Vagina (tissue), 2 donors: ENCODE data around the gene KRT16. TPM values are rescaled to one million over a fixed set of nuclear protein-coding genes. Genes with fewer than 3 reads are reported as not detected.
A peak's percentile ranks its signal among the peaks of the same experiment; 100 is the strongest.

Experiments
- DNase-seq, 2 donors: peaks; one replicate each; pipeline ENCODE4 v3.0.0-alpha.2; 2017; ENCODE audit errors: extremely low spot score in 2 of 2
- H3K27ac ChIP-seq: fragments of 200-600 bp; sonication (generic); one replicate; pipeline ENCODE4 v1.5.1; 2019
- H3K27me3 ChIP-seq: fragments of 200-600 bp; sonication (generic); one replicate; pipeline ENCODE4 v1.5.1; 2019
- H3K36me3 ChIP-seq, 2 donors: fragments of 200-600 bp; sonication (generic); one replicate each; pipeline ENCODE4 v1.5.1; 2017 to 2019
- H3K4me1 ChIP-seq: fragments of 200-600 bp; sonication (generic); one replicate; pipeline ENCODE4 v1.5.1; 2019
- H3K4me3 ChIP-seq, 2 donors: fragments of 200-600 bp; sonication (generic); 1 replicate in 1 of 2; 2 replicates in 1 of 2; pipeline ENCODE4 v1.5.1; 2016 to 2019
- H3K9me3 ChIP-seq: fragments of 200-600 bp; sonication (generic); one replicate; pipeline ENCODE4 v1.5.1; 2019
- POLR2A ChIP-seq, 2 donors: fragments of 450-650 bp; IDR thresholded peaks; one replicate each; pipeline ENCODE4 v1.6.1; 2017; ENCODE audit warnings: antibody characterized with exemption in 2 of 2, mild to moderate bottlenecking in 2 of 2, moderate library complexity in 2 of 2
- POLR2AphosphoS5 ChIP-seq, 2 donors: sonication (generic); formaldehyde crosslinking; IDR thresholded peaks; one replicate each; pipeline ENCODE4 v1.9.0; 2017; ENCODE audit warnings: antibody characterized with exemption in 2 of 2, mild to moderate bottlenecking in 2 of 2, low read depth in 1 of 2; ENCODE audit not compliant: insufficient read depth in 1 of 2
- intact Hi-C: fragments of 100-400 bp; cut with DNase I; formaldehyde crosslinking; loops from one replicate; pipeline ENCODE4 v1.15.1; 2023
- total RNA-seq: library from RNA; depleted of rRNA; stranded (reverse); fragments of >200 nt; gene quantifications from one replicate; pipeline ENCODE4 v1.2.3, GENCODE V29; 2016
- TF ChIP-seq, protein P1 (sequence below), 3 experiments: fragments of 450-650 bp in 2 of 3; fragments of 200-600 bp in 1 of 3; sonication (generic) in 1 of 3; IDR thresholded peaks; one replicate each; pipeline ENCODE4 v1.5.1; 2017 to 2019; ENCODE audit warnings: antibody characterized with exemption in 3 of 3, mild to moderate bottlenecking in 2 of 3, moderate library complexity in 2 of 3

KRT16 gene
- total RNA-seq, 1 donor from 2014 or later = 872 TPM

DNA sequence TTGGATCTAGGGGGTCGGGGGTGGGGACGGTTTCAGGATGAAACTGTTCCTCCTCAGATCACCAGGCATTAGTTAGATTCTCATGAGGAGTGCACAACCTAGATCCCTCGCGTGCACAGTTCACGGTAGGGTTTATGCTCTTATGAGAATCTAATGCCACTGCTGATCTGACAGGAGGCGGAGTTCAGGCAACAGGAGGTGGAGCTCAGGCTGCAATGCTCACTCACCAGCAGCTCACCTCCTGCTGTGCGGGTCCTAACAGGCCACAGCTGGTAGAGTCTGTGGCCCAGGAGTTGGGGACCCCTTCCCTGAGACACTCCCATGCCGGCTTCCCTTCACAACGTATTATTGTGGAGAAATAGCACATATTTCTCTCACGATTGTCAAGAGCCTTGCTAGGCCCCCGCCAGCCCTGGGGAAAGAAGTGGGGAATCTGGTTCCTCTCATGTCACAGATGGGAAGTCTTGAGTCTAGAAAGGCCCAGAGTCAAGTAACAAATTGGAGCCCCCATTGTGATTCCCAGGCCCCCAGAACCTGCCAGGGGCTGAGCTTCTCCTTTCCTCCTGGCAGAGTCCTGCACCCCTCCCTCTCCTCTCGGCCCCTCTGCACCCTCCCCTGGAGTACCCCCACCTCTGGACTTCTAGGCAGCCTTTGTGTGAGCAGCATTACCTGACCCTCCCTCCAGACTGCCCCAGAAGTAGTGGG, 19.8 kb downstream of the KRT16 start:
- TF ChIP-seq, protein P1, sequence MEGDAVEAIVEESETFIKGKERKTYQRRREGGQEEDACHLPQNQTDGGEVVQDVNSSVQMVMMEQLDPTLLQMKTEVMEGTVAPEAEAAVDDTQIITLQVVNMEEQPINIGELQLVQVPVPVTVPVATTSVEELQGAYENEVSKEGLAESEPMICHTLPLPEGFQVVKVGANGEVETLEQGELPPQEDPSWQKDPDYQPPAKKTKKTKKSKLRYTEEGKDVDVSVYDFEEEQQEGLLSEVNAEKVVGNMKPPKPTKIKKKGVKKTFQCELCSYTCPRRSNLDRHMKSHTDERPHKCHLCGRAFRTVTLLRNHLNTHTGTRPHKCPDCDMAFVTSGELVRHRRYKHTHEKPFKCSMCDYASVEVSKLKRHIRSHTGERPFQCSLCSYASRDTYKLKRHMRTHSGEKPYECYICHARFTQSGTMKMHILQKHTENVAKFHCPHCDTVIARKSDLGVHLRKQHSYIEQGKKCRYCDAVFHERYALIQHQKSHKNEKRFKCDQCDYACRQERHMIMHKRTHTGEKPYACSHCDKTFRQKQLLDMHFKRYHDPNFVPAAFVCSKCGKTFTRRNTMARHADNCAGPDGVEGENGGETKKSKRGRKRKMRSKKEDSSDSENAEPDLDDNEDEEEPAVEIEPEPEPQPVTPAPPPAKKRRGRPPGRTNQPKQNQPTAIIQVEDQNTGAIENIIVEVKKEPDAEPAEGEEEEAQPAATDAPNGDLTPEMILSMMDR (IDR thresholded peaks at IDR 0.05) = no peak
- TF ChIP-seq POLR2AphosphoS5 (IDR thresholded peaks at IDR 0.05; ENCODE audit: insufficient read depth in 1 of 2, low read depth in 1 of 2) (no peak), POLR2A (IDR thresholded peaks at IDR 0.05) (no peak)
- Histone ChIP-seq H3K27me3 (no peaks in the 10 kb centered on the region), H3K4me1 (peaks cover 5% of the 10 kb centered on the region), H3K4me3 (no peak overlapping the region), H3K36me3 (no peaks in the 10 kb centered on the region), H3K9me3 (no peaks in the 10 kb centered on the region), H3K27ac (no peak overlapping the region)
- intact Hi-C loops = no loop called here
- DNase-seq = no peak

DNA sequence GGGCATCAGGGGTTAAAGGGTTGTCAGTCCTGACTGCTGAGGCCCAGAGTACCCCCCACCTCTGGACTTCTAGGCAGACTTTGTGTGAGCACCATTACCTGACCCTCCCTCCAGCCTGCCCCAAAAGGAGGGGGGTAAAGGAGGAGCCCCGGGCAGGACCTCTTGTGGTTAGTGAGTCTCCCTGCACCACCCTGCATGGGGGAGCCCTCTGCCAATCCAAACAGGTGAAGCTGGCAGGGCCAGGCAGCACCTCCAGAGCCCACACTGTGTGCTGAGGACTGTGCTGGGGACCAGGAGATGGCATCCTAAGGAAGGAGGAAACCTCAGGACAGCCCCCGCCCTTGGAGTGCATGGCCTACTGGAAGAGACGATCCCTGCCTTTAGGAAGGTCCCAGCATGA, 23.3 kb downstream of the KRT16 start:
- Histone ChIP-seq H3K9me3 (no peaks in the 10 kb centered on the region), H3K4me3 (no peak overlapping the region), H3K4me1 (peaks cover 5% of the 10 kb centered on the region), H3K27me3 (no peaks in the 10 kb centered on the region), H3K36me3 (no peaks in the 10 kb centered on the region), H3K27ac (no peak overlapping the region)
- DNase-seq = peak in 1 of 2 donors; percentile 85
- intact Hi-C loops = no loop called here
- TF ChIP-seq POLR2A (IDR thresholded peaks at IDR 0.05) (no peak), POLR2AphosphoS5 (IDR thresholded peaks at IDR 0.05; ENCODE audit: insufficient read depth in 1 of 2, low read depth in 1 of 2) (no peak)
- TF ChIP-seq, protein P1 (IDR thresholded peaks at IDR 0.05) = no peak

DNA sequence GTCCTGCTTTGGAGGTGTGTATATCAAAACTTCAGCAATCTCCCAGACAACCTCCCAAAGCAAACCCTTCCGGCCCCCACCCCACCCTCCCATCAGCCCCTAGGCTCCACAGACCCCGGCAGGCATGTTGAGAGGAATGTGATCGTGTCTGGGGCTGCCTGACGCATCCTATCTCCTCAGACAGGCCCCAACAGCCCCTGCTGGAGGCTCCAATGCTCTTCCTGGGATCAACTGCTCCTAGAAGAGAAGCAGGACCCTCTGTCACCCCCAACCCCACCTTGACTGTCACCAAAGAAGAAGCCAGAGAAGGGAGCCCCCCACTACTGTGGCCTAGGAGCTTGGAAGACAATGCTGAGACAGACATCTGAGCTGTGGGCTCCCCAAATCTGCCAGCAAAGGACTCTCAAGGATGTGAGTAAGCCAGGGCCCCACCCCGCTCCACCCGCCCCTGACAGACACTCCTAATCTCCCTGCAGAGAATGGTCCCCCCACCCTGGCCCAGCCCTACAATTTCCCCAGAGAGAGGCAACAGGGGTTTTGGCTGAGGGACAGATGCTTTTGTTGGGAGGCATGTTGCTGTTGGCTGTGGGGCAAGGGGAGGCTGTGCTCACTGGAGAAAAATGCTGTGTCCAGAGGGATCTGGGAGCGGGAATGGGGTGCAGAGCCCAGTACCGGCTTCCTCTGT, 24.3 kb downstream of the KRT16 start:
- no peak for DNase-seq
- no peak overlapping the region for H3K4me3 ChIP-seq
- H3K27me3 ChIP-seq = no peaks in the 10 kb centered on the region
- TF ChIP-seq, protein P1 (IDR thresholded peaks at IDR 0.05) = no peak
- TF ChIP-seq POLR2AphosphoS5 (IDR thresholded peaks at IDR 0.05; ENCODE audit: insufficient read depth in 1 of 2, low read depth in 1 of 2) (no peak), POLR2A (IDR thresholded peaks at IDR 0.05) (no peak)
- intact Hi-C loops = no loop called here
- H3K9me3 ChIP-seq = no peaks in the 10 kb centered on the region
- no peak overlapping the region for H3K27ac ChIP-seq
- no peaks in the 10 kb centered on the region for H3K36me3 ChIP-seq
- H3K4me1 ChIP-seq = peaks cover 5% of the 10 kb centered on the region

DNA sequence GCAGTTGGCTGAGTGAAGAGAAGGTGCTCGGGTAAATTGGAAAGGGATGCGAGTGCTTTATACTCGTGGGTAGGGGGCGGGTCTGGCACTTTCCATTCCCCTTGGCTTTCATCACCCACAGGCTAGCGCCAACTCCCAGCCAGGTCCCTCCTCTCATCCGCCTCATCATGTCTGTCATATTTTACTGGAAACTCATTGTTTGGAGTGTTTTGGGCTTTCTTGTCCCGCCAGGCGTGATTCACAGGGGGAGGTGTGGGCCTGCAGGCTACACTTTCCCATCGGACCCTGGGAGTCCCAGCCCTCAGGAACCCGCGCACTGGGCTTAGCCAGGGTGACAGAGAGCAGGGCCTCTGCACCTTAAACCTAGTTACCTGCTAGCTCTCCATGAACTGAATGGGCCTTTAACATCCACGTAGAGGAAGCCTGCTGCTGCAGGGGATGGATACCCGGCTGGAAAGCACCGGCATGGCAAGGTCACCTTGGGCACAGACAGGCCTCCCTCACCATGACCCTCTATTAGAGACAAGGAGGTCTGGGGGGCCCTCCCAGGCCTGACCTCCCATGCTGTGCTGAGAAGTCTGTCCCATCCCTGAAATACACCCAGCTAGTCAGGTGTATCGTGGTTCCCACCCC, 25.6 kb downstream of the KRT16 start, which contains the start of gene KRT14:
TSS of gene KRT14 (minus strand) at position 33 of the 633 bp plus-strand sequence. CDS start 61 bp downstream, outside the sequence.
- Histone ChIP-seq H3K27ac (peak within 1 kb of the TSS; percentile 48), H3K4me3 (peak within 1 kb of the TSS in 1 of 2 donors; percentile 38), H3K36me3 (no peaks in the 10 kb centered on the region), H3K27me3 (no peaks in the 10 kb centered on the region), H3K4me1 (peaks cover 5% of the 10 kb centered on the region), H3K9me3 (no peaks in the 10 kb centered on the region)
- TF ChIP-seq, protein P1 (IDR thresholded peaks at IDR 0.05) = no peak
- TF ChIP-seq POLR2AphosphoS5 (IDR thresholded peaks at IDR 0.05; ENCODE audit: insufficient read depth in 1 of 2, low read depth in 1 of 2) = no peak
- no peak for TF ChIP-seq POLR2A (IDR thresholded peaks at IDR 0.05)
- intact Hi-C loops = no loop called here
- peak in 1 of 2 donors; percentile 86 for DNase-seq
